Liver (tissue), 9 donors: ENCODE results near the gene SLC26A1. TPM values are rescaled to one million over a fixed set of nuclear protein-coding genes. Genes with fewer than 3 reads are reported as not detected.

Source experiments
- DNase-seq: peaks from one replicate; pipeline ENCODE4 v3.0.0-alpha.2; 2017; ENCODE audit warnings: low spot score
- H3K27ac ChIP-seq, 2 donors: one replicate each; pipeline ENCODE4 v1.7.0; 2013; ENCODE audit warnings: inconsistent platforms in 2 of 2, low read length in 2 of 2, control low read depth in 1 of 2, low read depth in 1 of 2, mild to moderate bottlenecking in 1 of 2
- H3K27me3 ChIP-seq, 4 donors: one replicate each; pipeline versions ENCODE4 v1.6.1 to v1.7.0; 2013; ENCODE audit warnings: low read length in 3 of 4, inconsistent platforms in 1 of 4, mild to moderate bottlenecking in 1 of 4, moderate library complexity in 1 of 4; ENCODE audit not compliant: control insufficient read depth in 4 of 4, insufficient read depth in 4 of 4
- H3K36me3 ChIP-seq, 4 donors: one replicate each; pipeline versions ENCODE4 v1.6.1 to v1.7.0; 2013; ENCODE audit warnings: low read length in 3 of 4, mild to moderate bottlenecking in 3 of 4, low read depth in 1 of 4, moderate library complexity in 1 of 4; ENCODE audit not compliant: control insufficient read depth in 4 of 4, insufficient read depth in 3 of 4
- H3K4me1 ChIP-seq, 4 donors: one replicate each; pipeline versions ENCODE4 v1.6.1 to v1.7.0; 2013; ENCODE audit warnings: low read length in 3 of 4, mild to moderate bottlenecking in 3 of 4, moderate library complexity in 1 of 4; ENCODE audit not compliant: control insufficient read depth in 4 of 4, insufficient read depth in 4 of 4
- H3K4me3 ChIP-seq, 3 donors: one replicate each; pipeline versions ENCODE4 v1.6.1 to v1.7.0; 2013; ENCODE audit warnings: low read length in 3 of 3, control low read depth in 1 of 3, low read depth in 1 of 3, mild to moderate bottlenecking in 1 of 3
- H3K9ac ChIP-seq, 2 donors: one replicate each; pipeline ENCODE4 v1.7.0; 2013; ENCODE audit warnings: low read length in 2 of 2, mild to moderate bottlenecking in 2 of 2, moderate library complexity in 2 of 2, control low read depth in 1 of 2, low read depth in 1 of 2
- H3K9me3 ChIP-seq, 4 donors: one replicate each; pipeline versions ENCODE4 v1.6.1 to v1.7.0; 2013; ENCODE audit warnings: low read length in 3 of 4; ENCODE audit not compliant: control insufficient read depth in 4 of 4
- ATF3 ChIP-seq: IDR thresholded peaks from 2 replicates; pipeline ENCODE4 v1.6.1; 2016; ENCODE audit warnings: antibody characterized with exemption
- EGR1 ChIP-seq, 2 donors: IDR thresholded peaks; 2 replicates each; pipeline ENCODE4 v1.6.1; 2016 to 2018; ENCODE audit warnings: antibody characterized with exemption in 2 of 2, low read depth in 2 of 2
- FOXA1 ChIP-seq: IDR thresholded peaks from 2 replicates; pipeline ENCODE4 v1.6.1; 2016; ENCODE audit warnings: antibody characterized with exemption
- FOXA2 ChIP-seq: IDR thresholded peaks from 2 replicates; pipeline ENCODE4 v1.6.1; 2016; ENCODE audit warnings: antibody characterized with exemption
- GABPA ChIP-seq, 2 donors: IDR thresholded peaks in 1 of 2; conservative IDR thresholded peaks in 1 of 2; 2 replicates each; pipeline ENCODE4 v1.6.1; 2016; ENCODE audit warnings: antibody characterized with exemption in 2 of 2, mild to moderate bottlenecking in 1 of 2, moderate library complexity in 1 of 2
- HNF4A ChIP-seq, 2 donors: conservative IDR thresholded peaks; 2 replicates each; pipeline ENCODE4 v1.6.1; 2016; ENCODE audit warnings: antibody characterized with exemption in 2 of 2, mild to moderate bottlenecking in 2 of 2
- HNF4G ChIP-seq: IDR thresholded peaks from 2 replicates; pipeline ENCODE4 v1.6.1; 2016; ENCODE audit warnings: antibody characterized with exemption
- JUND ChIP-seq, 2 donors: IDR thresholded peaks; 2 replicates each; pipeline ENCODE4 v1.6.1; 2016; ENCODE audit warnings: antibody characterized with exemption in 2 of 2
- NR2F2 ChIP-seq: IDR thresholded peaks from 2 replicates; pipeline ENCODE4 v1.6.1; 2016; ENCODE audit warnings: antibody characterized with exemption
- RAD21 ChIP-seq, 2 donors: IDR thresholded peaks; 2 replicates each; pipeline ENCODE4 v1.6.1; 2016; ENCODE audit warnings: antibody characterized with exemption in 2 of 2, mild to moderate bottlenecking in 2 of 2
- RXRA ChIP-seq, 2 donors: IDR thresholded peaks; 2 replicates each; pipeline ENCODE4 v1.6.1; 2017 to 2018; ENCODE audit warnings: antibody characterized with exemption in 2 of 2, mild to moderate bottlenecking in 1 of 2
- SP1 ChIP-seq: IDR thresholded peaks from 2 replicates; pipeline ENCODE4 v1.6.1; 2018; ENCODE audit warnings: antibody characterized with exemption, mild to moderate bottlenecking
- TAF1 ChIP-seq: conservative IDR thresholded peaks from 2 replicates; pipeline ENCODE4 v1.6.1; 2016; ENCODE audit warnings: antibody characterized with exemption, mild to moderate bottlenecking
- YY1 ChIP-seq: IDR thresholded peaks from 2 replicates; pipeline ENCODE4 v1.6.1; 2016; ENCODE audit warnings: antibody characterized with exemption, mild to moderate bottlenecking
- WGBS: extraction: QIAGEN DNeasy Blood & Tissue Kit; methylation state at CpG from one replicate; pipeline ENCODE4 v1.1.7; 2013; 5-methylcytosine and 5-hydroxymethylcytosine counted together
- polyA plus RNA-seq, 2 donors: library from polyadenylated mRNA; stranded (reverse) in 1 of 2; unstranded in 1 of 2; fragments of 200-250 nt in 1 of 2; fragments of >200 nt in 1 of 2; fragmentation: Nextera tagmentation in 1 of 2; extraction: Ambion mirVana in 1 of 2; gene quantifications; one replicate each; pipeline versions ENCODE4 v1.2.1 to v1.2.3, GENCODE V29; 2013 to 2015
- total RNA-seq, 2 donors: library from RNA; depleted of rRNA; stranded (reverse); fragments of >200 nt; gene quantifications; one replicate each; pipeline ENCODE4 v1.2.3, GENCODE V29; 2014
- TF ChIP-seq, protein P1 (sequence below): IDR thresholded peaks from 2 replicates; pipeline ENCODE4 v1.6.1; 2016; ENCODE audit warnings: antibody characterized with exemption, mild to moderate bottlenecking
- TF ChIP-seq, protein P2 (sequence below): IDR thresholded peaks from 2 replicates; pipeline ENCODE4 v1.6.1; 2016; ENCODE audit warnings: antibody characterized with exemption
- donor health status: healthy.
- donor health status: healthy.
- donor health status: healthy.
- donor health status: healthy.
- donor health status: healthy.

The SLC26A1 gene
- total and polyA plus RNA-seq, 4 donors = 5.1 to 41.0 (median 26.3) TPM

- H3K4me1 ChIP-seq = peaks cover 13 to 20% (median 15%) of the 10 kb centered on the region in 4 donors
- H3K36me3 ChIP-seq = peaks cover 0 to 15% (median under 1%) of the 10 kb centered on the region in 4 donors
- no peak overlapping the region for H3K9ac ChIP-seq
- no peaks in the 10 kb centered on the region for H3K27me3 ChIP-seq
- WGBS = 89% methylated on average over 23 of the region's 23 CpGs
- no peaks in the 10 kb centered on the region for H3K9me3 ChIP-seq
- no peak overlapping the region for H3K4me3 ChIP-seq
- H3K27ac ChIP-seq = no peak overlapping the region
- DNase-seq = no peak
- TF ChIP-seq NR2F2 = no peak
- no peak for TF ChIP-seq EGR1 (IDR thresholded peaks at IDR 0.05; ENCODE audit: low read depth in 2 of 2)
- no peak for TF ChIP-seq FOXA2
- TF ChIP-seq, protein P1, sequence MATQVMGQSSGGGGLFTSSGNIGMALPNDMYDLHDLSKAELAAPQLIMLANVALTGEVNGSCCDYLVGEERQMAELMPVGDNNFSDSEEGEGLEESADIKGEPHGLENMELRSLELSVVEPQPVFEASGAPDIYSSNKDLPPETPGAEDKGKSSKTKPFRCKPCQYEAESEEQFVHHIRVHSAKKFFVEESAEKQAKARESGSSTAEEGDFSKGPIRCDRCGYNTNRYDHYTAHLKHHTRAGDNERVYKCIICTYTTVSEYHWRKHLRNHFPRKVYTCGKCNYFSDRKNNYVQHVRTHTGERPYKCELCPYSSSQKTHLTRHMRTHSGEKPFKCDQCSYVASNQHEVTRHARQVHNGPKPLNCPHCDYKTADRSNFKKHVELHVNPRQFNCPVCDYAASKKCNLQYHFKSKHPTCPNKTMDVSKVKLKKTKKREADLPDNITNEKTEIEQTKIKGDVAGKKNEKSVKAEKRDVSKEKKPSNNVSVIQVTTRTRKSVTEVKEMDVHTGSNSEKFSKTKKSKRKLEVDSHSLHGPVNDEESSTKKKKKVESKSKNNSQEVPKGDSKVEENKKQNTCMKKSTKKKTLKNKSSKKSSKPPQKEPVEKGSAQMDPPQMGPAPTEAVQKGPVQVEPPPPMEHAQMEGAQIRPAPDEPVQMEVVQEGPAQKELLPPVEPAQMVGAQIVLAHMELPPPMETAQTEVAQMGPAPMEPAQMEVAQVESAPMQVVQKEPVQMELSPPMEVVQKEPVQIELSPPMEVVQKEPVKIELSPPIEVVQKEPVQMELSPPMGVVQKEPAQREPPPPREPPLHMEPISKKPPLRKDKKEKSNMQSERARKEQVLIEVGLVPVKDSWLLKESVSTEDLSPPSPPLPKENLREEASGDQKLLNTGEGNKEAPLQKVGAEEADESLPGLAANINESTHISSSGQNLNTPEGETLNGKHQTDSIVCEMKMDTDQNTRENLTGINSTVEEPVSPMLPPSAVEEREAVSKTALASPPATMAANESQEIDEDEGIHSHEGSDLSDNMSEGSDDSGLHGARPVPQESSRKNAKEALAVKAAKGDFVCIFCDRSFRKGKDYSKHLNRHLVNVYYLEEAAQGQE = no peak
- no peak for TF ChIP-seq GABPA (IDR thresholded peaks at IDR 0.05 in 1 of 2, conservative IDR thresholded peaks at IDR 0.05 in 1 of 2)
- TF ChIP-seq JUND (IDR thresholded peaks at IDR 0.05) = no peak
- no peak for TF ChIP-seq HNF4G
- no peak for TF ChIP-seq TAF1
- no peak for TF ChIP-seq RXRA (IDR thresholded peaks at IDR 0.05)
- TF ChIP-seq, protein P2, sequence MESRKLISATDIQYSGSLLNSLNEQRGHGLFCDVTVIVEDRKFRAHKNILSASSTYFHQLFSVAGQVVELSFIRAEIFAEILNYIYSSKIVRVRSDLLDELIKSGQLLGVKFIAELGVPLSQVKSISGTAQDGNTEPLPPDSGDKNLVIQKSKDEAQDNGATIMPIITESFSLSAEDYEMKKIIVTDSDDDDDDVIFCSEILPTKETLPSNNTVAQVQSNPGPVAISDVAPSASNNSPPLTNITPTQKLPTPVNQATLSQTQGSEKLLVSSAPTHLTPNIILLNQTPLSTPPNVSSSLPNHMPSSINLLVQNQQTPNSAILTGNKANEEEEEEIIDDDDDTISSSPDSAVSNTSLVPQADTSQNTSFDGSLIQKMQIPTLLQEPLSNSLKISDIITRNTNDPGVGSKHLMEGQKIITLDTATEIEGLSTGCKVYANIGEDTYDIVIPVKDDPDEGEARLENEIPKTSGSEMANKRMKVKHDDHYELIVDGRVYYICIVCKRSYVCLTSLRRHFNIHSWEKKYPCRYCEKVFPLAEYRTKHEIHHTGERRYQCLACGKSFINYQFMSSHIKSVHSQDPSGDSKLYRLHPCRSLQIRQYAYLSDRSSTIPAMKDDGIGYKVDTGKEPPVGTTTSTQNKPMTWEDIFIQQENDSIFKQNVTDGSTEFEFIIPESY = no peak
- no peak for TF ChIP-seq SP1
- TF ChIP-seq HNF4A (conservative IDR thresholded peaks at IDR 0.05) = no peak
- no peak for TF ChIP-seq RAD21 (IDR thresholded peaks at IDR 0.05)
- TF ChIP-seq YY1 = no peak
- no peak for TF ChIP-seq ATF3
Observed at GRCh38 chr4:968621-969394, 24.4 kb downstream of the SLC26A1 start.

DNA sequence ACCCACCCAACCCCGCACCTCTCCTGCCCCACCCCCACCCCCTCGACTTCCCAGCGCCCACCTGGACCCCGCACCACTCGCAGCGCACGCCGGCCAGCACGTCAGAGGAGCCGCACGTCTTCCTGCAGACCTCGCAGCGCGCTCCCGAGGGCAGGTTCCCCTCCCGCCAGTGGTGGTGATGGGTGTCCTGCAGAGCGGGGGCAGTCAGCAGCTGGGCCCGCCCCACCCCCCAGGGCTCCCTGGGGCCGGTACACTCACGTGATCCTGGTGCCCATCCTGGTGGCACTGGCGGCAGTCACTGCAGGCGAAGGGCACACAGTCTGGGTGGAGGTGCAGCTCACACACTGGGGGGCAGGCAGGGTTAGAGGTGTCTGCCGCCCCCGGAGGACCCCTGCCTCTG, 25.0 kb downstream of the SLC26A1 start:
- Histone ChIP-seq H3K4me1 (peaks cover 13 to 20% (median 14%) of the 10 kb centered on the region in 4 donors), H3K27ac (no peak overlapping the region), H3K9me3 (no peaks in the 10 kb centered on the region), H3K4me3 (no peak overlapping the region), H3K9ac (no peak overlapping the region), H3K27me3 (no peaks in the 10 kb centered on the region), H3K36me3 (peaks cover 0 to 15% (median under 1%) of the 10 kb centered on the region in 4 donors)
- TF ChIP-seq FOXA1 = no peak
- WGBS = 42% methylated on average over 24 of the region's 24 CpGs
- no peak for DNase-seq
